Measurements from ENCODE around the gene FTO.

FTO gene

DNA sequence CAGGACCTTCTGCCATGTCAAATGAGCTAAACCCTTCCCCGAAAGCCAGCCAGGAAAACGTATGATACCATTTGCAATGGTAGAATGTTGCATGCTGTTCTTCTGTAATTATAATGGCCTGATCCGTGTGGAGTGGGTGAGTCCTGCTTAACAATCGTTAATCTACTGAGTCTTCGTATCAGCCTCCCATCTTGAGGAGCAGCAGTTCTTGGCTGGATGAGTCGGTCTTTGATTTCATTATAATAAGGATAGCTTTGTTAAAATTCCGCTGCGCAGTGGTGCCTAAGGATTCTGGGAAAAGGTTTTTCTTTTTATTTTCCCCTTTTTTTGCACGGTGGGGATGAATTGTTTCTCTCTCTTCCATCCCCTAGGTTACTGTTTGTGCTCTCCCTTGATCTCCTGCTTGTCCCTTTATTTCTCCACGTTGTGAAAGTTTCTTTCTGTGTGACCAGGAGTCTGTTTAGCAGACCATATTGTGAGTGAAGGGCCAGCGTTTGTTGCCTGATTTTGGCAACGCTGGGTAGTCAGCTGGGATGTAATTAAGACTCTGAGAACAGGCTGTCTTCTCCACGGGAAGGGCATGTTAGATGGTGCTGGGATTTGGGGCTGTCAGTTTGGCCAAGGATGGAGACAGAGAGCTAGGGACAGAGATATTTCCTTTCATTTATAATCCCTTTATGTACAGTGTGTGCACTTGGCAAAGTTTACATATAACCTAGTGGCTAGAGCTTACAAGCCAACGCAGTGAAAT is 263.0 kb downstream of the FTO start:
- no peak for DNase-seq (ENCODE audit: low spot score)

DNA sequence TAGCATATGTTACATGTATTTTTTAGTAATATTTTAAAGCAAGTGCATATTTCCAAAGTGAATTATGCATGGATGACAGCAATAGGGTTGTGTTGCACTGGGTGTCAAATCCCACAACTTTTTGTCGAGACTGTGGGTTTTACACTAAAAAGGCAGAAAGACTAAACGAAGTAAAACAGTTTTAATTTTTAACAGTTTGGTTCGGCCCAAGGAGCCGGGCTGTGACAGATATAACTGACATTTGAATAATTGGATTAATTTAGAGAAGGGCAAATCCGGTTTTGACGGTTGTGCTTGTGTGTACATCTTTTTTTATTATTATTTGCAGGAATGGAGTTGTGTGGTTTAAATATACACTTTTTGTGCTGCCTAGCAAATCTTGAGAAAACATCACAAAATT is 263.6 kb downstream of the FTO start:
- no peak for DNase-seq (ENCODE audit: low spot score)

DNA sequence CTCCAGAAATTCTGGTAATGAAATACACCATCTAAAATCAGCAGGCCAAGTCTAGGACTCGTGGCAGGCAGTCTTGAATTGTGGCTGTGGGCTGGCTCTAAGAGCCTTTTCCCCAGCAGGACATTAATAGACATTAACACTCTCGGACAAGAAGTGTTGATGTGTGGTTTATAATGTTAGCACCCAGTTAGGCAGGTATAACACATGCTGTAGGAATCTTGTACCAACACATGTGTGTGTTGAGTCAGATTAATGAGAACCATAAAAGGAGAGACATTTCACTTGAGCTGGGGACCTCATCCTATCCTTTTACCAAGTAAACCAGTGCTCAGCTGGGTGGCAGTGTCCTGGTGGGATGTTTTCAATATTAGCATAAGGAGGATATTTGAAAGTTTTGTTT is 264.5 kb downstream of the FTO start:
- DNase-seq (ENCODE audit: low spot score) = peak; percentile 17

DNA sequence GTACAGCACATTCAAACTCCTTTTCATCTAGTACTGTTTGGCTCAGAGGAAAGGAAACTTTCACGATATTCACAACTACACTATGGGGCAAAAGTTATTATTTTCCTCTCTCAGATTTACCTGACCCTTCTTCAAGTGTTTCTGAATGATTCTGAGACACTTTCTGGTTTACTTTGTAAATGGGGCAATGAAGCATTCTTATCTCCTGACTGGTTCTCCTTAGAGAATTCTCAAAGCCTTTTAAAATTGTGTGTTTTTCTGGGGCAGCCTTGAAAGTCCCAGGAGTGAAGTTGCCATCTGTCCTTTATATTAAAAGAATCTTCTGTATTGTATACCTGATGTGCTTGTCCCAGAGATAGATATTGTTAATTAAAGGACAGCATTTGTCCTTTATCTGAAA is 264.9 kb downstream of the FTO start:
- DNase-seq (ENCODE audit: low spot score) = no peak

DNA sequence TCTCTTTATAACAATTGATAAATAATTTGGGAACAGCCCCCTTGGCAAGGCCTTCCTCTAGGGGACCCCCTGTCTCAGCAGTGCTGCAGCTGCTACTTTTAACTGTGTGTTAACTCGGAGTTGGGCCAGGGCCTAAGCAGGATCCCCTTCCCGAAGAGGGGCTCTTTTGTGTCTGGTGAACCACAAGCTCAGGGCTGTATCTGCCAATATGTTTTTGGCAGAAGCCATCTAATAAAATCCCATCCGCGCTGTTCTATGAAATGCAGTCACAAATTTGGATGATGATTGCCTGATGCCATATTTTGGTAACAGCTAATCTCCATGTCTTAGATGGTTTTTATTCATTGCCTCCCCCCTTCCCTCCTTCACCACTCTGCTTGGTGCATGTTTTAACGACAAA is 267.7 kb downstream of the FTO start:
- DNase-seq (ENCODE audit: low spot score) = no peak

DNA sequence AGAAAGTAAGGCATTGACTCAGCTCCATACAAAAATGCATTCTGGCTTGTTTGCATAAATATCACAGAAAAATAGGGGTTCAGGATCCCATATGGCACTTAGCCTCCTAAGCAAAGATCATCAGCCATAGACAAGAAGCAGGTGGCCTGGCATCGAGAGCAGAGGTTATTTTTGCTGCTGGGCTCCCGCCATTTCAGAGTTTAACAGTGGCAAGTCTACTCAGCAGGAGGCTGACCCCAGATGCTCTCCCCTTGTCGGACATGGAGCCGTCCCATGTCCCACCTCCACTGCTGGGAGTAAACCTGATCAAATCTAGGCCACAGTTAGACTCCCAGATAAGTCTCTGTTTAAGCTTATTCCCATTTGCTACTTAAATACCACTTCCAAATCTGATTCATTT is 269.1 kb downstream of the FTO start:
- DNase-seq (ENCODE audit: low spot score) = no peak

DNA sequence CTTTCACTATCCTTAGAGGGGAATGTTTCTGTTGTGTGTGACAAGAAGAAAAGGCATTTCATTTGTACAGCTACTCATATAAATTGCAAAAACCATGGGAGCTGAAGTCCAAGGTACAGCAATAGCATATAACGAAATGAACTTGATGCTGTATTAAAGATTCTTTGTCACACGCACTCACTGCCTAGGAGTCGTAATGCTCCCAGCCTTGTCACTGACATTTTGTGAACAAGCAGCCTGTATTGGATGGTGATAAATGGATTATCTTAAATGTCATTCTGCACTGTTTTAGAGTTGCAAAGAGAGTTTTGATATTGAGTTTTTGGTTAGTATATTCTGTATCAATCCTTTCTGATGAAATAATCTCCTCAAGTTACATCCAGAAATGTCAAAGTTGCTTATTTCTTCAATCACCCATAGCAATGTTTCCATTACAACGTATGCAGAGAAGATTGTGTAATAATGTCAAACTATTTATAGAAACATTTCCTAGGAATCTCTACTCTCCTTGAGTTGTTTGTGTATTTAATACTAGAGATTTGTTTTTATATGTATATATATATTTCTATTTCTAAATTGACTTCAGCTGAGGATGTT is 270.6 kb downstream of the FTO start:
- no peak for DNase-seq (ENCODE audit: low spot score)

DNA sequence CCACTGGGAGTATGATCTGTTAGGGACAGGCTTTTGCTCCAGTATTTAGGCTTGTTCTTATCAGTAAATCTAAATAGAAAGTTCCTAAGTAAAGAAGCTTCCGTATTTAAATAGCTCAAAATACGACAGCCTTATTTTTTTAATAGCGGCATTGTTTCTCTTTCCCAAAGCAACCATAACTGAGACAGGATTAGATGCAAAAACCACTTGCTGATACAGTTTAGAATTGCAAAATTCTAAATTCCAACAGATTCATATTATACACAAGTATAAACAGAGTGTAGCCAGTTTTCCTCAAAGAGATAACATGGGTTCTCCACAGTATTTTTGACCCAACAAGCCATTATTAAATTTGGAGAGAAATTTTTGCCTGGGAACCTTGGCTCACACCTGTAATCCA is 276.7 kb downstream of the FTO start:
- no peak for DNase-seq (ENCODE audit: low spot score)

DNA sequence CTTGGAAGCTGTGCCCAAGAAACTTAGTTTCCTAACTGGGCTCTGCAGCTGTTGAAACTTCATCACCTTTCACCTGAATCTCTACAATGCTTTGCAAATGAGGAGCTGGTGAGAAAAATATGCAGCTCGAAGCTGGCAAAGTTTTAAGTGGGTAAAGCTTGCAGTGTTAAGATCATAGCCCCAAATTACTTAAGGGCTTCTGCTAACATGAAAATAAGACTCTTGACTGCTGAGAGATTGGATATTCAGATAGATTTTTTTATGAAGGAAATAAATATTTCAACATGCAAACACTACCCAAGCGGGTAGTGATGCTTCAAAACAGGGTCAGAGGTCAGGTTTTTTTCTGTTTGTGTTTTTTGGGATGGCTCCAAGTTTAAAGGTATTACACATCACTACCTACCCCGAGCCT is 278.7 kb downstream of the FTO start:
- peak; percentile 4 for DNase-seq (ENCODE audit: low spot score)

DNA sequence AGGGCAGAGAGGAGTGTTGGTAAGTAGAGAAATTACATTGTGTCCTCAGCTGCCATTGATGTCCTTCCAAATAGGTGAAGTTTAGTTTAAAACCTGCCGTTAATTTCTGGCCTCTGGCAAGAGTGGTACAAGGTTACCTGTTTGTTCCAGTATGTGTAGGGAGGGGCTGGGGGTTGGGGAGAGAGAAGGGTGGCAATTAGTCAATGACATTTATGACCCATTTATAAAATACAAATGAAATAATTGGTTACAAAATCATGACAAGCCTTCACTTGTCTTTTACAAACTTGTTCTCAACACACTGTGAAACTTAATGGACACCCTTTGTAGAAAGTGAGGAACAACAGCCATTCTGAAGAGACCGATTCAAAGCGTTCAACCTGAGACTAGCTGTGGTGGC is 281.0 kb downstream of the FTO start:
- no peak for DNase-seq (ENCODE audit: low spot score)

DNA sequence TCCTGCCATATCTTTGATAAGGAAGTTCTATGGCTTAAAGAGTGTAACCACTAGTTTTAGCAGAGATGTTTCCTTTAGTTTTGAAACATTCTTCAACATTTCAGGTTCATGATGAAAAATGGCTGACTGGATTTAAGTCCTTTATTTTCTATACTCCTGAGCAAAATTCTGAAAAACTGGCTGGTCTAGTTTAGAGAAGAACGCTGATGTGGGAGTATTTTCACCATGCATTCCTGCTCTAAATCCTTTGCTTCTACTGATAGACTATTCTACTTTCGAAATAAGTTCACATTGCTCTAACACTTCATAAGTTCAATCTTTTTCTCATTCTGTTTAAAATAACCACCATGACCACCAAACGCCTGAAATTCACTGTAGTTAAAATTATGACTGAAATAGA is 281.9 kb downstream of the FTO start:
- DNase-seq (ENCODE audit: low spot score) = no peak

DNA sequence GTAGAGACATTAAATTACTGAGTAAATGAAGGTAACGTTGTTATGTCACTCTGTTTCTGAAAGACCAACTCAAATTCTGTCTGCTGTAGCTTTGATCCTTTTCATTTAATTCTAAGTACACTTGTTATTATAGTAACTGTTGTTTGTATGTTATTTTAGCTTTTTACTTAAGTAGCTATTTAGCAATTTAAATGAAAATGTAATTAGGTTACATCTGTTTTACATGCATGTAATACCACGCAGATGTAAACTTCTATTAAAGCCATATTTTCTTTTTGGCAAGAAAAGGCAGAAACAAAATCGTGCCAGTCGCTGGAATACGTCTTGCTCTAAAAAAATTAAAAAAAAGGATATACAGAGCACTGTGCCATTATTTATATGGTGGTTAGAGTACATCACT is 282.8 kb downstream of the FTO start:
- no peak for DNase-seq (ENCODE audit: low spot score)

DNA sequence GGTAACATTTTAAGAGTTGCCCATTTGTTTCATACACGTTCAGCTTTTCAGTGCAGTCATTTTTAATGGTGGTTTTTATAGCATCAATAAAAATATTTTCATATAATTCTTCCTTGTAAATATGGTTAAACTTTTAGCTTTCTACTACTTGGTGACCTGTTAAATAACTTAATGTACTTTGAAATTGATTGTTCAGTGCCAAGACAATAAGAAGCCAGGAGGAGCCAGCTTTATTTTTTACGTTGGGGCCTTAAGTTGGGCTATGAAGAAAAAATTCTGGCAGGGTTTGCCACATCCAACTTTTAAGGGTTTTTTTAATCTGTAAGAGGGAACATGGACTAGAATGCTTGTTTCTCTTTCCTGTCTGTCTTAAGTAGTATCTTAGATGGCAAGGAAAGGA is 284.2 kb downstream of the FTO start:
- no peak for DNase-seq (ENCODE audit: low spot score)

DNA sequence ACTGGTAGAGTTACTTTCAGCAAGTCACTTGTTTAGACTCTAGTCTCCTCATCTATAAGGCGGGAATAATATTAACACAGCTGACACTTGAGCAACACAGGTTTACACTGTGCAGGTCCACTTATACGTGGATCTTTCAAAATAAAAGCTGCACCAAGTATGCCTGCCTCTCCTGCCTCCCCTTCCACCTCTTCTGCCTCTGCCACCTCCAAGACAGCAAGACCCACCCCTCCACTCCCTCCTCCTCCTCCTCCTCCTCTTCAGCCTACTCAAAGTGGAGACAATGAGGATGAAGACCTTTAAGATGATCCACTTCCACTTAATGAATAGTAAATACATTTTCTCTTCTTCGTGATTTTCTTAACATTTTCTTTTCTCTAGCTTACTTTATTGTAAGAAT is 285.6 kb downstream of the FTO start:
- no peak for DNase-seq (ENCODE audit: low spot score)

DNA sequence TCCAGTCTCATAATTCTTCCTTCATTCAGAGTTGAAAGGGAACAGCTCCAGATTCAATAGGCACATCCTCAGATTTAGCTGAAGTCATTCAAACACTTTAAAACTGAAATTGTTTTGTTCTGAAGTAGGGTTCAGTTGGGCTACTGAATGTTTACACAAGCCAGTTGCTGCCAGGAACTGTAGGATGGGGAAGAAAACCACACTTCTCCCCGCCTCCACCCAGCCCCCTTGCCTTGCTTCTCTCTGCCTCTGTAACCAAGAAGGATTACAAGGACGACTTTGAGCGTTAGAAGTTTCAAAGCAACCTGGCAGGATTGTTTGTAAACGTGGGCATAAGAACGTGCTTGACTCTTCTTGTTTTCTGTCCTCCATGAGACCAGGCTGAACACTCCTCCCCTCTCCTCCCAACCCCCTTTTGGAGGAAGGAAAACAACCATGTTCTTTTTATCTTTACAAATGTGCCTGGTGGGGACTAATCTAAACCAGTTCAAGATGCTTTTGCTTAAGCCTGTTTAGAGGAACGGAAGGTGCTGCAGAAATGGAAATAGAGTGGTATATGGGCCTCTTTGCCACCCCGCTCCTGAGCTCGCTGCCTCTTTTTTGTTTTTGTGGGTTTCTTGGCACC is 287.9 kb downstream of the FTO start:
- no peak for DNase-seq (ENCODE audit: low spot score)

DNA sequence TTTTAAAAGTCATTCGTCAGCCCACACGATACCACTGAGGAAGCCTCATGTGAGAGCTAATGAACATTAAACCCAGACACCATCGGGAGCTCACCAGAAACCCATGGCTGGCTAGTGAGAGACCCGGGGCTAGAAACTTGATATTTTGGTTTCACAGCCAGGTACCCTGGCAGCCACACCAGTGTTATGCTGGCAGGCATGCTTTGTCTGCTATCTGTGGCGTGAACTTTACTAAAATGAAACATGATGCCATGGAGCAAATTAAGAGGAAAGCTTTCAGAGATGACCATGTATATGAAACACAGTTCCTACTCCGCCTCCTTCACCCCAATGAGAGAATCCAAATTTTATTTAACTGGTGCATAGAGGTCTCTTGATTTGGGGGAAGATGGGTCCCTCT is 291.4 kb downstream of the FTO start:
- no peak for DNase-seq (ENCODE audit: low spot score)

DNA sequence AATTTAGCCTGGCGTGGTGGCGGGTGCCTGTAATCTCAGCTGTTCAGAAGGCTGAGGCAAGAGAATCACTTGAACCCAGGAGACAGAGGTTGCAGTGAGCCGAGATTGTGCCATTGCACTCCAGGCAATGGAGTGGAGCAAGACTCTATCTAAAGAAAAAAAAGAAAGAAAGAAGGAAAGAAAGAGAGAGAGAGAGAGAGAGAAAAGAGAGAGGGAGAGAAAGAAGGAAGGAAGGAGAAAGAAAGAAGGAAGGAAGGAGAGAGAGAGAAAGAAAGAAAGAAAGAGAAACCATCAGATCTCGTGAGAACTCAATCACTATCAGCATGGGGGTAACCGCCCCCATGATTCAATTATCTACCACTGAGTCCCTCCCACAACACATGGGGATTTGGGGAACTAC is 293.0 kb downstream of the FTO start:
- DNase-seq (ENCODE audit: low spot score) = no peak

DNA sequence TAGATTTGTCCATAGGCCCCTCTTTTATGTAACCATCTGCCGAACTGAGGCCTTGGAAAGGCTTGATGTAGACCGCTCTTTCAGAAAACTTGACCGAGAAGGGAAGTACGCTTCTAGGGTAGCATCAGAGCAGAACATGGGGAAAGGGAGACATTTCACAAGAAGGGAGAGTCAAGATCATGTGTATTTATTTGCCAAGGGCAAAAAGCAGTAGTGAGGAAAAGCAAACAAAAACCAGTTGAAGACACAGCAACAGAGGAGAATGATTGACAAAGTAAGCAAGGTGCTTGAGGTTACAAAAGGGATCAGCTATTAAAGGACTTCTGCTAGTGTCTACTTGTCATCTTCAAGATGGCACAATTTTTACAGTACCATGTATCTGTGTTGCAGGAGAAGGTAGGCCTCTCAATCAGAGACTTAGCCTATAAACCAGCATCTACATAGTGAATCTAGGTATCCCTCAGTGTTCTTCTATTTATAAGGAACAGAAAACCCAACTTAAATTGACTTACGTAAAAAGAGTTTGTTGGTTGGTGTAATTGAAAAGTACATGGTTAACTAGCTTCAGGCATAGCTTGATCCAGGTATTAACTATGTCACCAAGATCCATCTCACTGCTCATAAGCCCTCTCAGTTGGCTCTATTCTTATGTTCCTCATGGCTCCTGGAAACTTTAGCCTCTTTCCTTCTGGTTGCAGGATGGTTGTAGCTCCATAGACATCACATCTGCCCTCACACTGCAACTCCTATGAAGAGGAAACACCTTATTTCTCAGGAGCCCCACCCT is 294.3 kb downstream of the FTO start:
- no peak for DNase-seq (ENCODE audit: low spot score)

DNA sequence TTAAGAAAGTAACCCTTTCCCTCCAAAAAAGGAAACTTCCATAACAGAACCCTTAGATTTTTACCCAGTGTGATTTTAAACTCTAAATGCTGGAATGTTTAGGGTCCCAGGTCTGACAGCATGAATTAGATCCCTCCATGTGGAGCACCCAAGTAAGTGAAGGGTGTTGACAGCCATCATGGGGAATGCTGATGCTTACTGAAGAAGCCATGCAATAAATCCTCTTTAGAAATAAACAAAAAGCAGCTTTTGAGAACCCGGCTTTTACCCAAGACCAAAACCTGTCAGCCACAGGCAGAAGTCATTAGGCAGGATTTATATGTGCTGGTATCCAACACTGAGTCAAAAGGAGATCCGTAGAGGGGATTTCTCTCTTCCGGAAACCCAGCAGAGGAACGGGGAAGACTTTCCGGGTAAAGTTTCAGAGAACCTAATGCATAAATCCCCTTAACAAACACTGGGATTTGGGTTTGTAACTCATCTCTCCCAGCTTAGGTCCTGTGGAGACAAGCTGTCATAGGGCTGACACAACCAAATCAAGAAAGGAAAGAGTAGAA is 295.1 kb downstream of the FTO start:
- no peak for DNase-seq (ENCODE audit: low spot score)

DNA sequence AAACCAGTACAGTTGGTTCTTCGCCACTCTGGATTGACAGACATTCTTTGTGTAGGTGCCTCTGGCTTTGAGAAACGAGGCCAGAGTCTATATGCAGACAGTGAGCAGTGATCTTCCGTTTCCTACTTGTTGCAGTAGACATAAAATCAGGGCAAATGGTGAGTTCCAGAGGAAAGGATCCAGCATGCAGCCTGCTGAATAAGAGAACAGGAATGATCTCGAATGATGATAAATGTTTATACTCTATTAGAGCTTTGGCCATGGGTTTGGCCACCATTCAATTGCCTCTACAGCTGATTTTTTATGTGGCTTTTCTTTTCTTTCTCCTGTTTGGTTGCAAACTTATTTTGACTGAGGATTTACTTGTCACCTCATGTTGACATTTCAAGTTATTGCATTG is 295.9 kb downstream of the FTO start:
- no peak for DNase-seq (ENCODE audit: low spot score)

DNA sequence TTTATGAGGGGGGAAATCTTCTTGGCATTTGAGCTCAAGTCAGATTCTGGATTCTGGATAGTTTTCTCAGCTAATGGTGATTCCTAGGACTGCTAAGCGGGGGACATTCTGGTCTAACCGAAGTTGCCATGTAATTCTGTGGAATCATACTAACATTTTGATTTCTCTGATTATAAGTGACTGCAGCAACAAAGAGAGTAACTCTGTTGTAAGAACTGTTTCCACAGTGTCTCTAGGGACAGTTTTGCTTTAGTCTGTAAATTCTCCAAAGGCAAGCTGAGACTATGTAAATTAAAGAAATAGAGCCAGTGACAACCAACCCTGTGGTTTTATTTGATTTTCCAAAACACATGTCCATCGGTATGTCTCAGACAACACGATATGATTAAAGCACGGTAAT is 296.4 kb downstream of the FTO start:
- DNase-seq (ENCODE audit: low spot score) = no peak

DNA sequence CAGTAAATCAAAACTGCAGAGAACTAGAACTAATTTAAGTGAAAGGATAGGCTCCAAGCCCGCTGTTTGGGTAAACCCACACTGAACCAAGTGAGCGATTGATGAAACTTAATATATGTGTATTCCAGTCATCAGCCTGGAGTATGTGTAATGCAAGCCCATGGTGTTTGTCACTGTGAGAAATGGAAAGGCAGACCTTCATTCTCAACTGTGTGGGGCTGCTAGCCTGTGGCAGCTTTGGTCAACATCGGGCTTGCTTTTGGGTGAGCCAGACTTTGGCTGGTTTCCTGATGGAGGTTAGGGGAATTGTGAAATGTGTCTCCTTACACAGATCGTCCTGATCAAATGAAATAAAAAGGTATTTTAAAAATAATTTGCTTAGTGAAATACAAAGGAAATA is 302.7 kb downstream of the FTO start:
- no peak for DNase-seq (ENCODE audit: low spot score)

DNA sequence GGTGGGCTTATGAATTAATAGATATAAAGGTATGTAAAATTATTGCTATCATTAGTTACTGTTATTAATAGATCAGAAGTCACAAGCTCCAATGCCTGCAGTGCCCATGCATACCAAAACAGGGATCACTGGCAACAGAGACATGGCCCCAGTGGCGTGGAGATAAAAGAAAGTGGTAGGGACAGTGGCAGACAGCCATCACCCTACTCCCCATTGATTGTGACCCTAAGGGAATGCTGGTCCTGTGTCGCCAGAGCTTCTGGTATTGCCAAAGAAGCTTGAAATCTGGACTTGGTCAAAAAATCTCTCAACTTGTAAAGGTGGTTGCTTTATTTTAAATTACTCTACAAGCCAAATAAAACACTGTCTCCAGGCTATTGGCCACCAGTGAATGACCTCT is 303.5 kb downstream of the FTO start:
- no peak for DNase-seq (ENCODE audit: low spot score)

All from kidney tubule cell (primary cell).